ENCODE measurements around the gene IL16. TPM values are rescaled to one million over a fixed set of nuclear protein-coding genes. Genes with fewer than 3 reads are reported as not detected.

The IL16 gene
- total and polyA plus RNA-seq, 4 donors = 1.9 to 6.9 (median 4.4) TPM

DNA sequence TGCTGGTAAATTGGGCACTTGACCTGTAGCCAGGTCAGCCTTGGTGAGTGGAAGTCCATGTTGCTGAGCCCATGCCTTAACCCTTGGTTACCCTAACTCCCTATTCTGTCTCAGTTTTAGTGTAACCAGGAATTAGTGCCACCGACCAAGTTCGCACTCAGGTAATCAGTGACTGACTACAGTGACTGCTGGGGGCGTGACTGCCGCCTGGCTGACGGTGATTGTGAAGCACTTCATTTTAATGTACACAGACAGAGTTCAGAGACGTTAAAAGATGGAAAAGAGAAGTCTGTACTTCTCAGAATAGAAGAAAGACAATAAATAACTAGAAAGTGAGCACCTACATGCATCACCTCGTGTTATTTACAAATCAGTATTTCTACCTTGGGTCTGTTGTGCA lies 45.3 kb upstream of the IL16 start (continued):
- TF ChIP-seq RXRA (IDR thresholded peaks at IDR 0.05) = no peak

DNA sequence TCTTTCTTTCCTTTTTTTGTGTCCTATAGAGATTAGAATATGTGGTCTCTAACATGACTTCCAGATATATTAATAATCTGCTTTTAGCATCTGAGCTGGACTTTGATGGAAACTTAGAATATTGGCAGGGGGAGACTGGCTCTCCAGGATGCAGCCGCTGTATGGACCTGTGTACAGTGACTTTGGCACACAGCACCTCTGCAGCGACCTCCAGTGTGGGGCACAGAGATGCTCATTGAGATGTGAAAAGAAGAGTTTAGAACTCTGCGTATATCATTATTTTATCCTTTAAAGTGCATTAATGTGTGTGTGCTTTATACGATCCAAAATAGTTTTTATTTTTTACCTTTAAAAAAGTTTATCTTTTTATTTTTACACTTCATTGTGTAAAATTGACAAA lies 44.3 kb upstream of the IL16 start:
- Histone ChIP-seq H3K27ac (ENCODE audit: low read depth in 1 of 2, low read length in 2 of 2) (no peak overlapping the region), H3K4me3 (ENCODE audit: low read depth in 1 of 3, low read length in 3 of 3) (no peak overlapping the region), H3K27me3 (ENCODE audit: control insufficient read depth in 4 of 4, insufficient read depth in 4 of 4, low read length in 3 of 4) (no peaks in the 10 kb centered on the region), H3K9me3 (ENCODE audit: control insufficient read depth in 4 of 4, low read length in 3 of 4) (no peaks in the 10 kb centered on the region), H3K36me3 (ENCODE audit: control insufficient read depth in 4 of 4, insufficient read depth in 3 of 4, low read depth in 1 of 4, low read length in 3 of 4) (no peaks in the 10 kb centered on the region), H3K9ac (ENCODE audit: low read depth in 1 of 2, low read length in 2 of 2) (no peak overlapping the region), H3K4me1 (ENCODE audit: control insufficient read depth in 4 of 4, insufficient read depth in 4 of 4, low read length in 3 of 4) (peaks cover 0 to 11% (median 6%) of the 10 kb centered on the region in 4 donors)
- TF ChIP-seq MAX (IDR thresholded peaks at IDR 0.05) (no peak), FOXA2 (IDR thresholded peaks at IDR 0.05) (no peak), RAD21 (IDR thresholded peaks at IDR 0.05) (no peak), EGR1 (IDR thresholded peaks at IDR 0.05; ENCODE audit: low read depth in 2 of 2) (no peak), REST (IDR thresholded peaks at IDR 0.05) (no peak), FOXA1 (IDR thresholded peaks at IDR 0.05) (no peak), RXRA (IDR thresholded peaks at IDR 0.05) (no peak), GABPA (IDR thresholded peaks at IDR 0.05 in 1 of 2, conservative IDR thresholded peaks at IDR 0.05 in 1 of 2) (no peak), YY1 (IDR thresholded peaks at IDR 0.05) (no peak), JUND (IDR thresholded peaks at IDR 0.05) (no peak), NR2F2 (IDR thresholded peaks at IDR 0.05) (no peak), HNF4G (IDR thresholded peaks at IDR 0.05) (no peak), TAF1 (conservative IDR thresholded peaks at IDR 0.05) (no peak), SP1 (IDR thresholded peaks at IDR 0.05) (no peak)
- TF ChIP-seq, protein P1, sequence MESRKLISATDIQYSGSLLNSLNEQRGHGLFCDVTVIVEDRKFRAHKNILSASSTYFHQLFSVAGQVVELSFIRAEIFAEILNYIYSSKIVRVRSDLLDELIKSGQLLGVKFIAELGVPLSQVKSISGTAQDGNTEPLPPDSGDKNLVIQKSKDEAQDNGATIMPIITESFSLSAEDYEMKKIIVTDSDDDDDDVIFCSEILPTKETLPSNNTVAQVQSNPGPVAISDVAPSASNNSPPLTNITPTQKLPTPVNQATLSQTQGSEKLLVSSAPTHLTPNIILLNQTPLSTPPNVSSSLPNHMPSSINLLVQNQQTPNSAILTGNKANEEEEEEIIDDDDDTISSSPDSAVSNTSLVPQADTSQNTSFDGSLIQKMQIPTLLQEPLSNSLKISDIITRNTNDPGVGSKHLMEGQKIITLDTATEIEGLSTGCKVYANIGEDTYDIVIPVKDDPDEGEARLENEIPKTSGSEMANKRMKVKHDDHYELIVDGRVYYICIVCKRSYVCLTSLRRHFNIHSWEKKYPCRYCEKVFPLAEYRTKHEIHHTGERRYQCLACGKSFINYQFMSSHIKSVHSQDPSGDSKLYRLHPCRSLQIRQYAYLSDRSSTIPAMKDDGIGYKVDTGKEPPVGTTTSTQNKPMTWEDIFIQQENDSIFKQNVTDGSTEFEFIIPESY (IDR thresholded peaks at IDR 0.05) = no peak
- TF ChIP-seq, protein P2, sequence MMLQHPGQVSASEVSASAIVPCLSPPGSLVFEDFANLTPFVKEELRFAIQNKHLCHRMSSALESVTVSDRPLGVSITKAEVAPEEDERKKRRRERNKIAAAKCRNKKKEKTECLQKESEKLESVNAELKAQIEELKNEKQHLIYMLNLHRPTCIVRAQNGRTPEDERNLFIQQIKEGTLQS (IDR thresholded peaks at IDR 0.05) = no peak
- TF ChIP-seq, protein P3, sequence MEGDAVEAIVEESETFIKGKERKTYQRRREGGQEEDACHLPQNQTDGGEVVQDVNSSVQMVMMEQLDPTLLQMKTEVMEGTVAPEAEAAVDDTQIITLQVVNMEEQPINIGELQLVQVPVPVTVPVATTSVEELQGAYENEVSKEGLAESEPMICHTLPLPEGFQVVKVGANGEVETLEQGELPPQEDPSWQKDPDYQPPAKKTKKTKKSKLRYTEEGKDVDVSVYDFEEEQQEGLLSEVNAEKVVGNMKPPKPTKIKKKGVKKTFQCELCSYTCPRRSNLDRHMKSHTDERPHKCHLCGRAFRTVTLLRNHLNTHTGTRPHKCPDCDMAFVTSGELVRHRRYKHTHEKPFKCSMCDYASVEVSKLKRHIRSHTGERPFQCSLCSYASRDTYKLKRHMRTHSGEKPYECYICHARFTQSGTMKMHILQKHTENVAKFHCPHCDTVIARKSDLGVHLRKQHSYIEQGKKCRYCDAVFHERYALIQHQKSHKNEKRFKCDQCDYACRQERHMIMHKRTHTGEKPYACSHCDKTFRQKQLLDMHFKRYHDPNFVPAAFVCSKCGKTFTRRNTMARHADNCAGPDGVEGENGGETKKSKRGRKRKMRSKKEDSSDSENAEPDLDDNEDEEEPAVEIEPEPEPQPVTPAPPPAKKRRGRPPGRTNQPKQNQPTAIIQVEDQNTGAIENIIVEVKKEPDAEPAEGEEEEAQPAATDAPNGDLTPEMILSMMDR (IDR thresholded peaks at IDR 0.05; ENCODE audit: low read depth, low read length, missing input control) = no peak
- WGBS = 94% methylated on average over 4 of the region's 4 CpGs
- no peak for DNase-seq (ENCODE audit: low spot score)

Measured in liver (tissue), 9 donors.